Progenitor cell of endocrine pancreas (in vitro differentiated cells): ENCODE data around the gene FHDC1. TPM values are rescaled to one million over a fixed set of nuclear protein-coding genes. Genes with fewer than 3 reads are reported as not detected.

Experiments used
- DNase-seq: peaks from one replicate; pipeline ENCODE4 v3.0.0; 2021; ENCODE audit warnings: low spot score; ENCODE audit not compliant: unreplicated experiment
- H3K27ac Mint-ChIP-seq: 2 replicates; pipeline ENCODE4 v1.8.0; 2021; ENCODE audit warnings: mild to moderate bottlenecking, moderate library complexity, mixed read lengths
- H3K27me3 Mint-ChIP-seq: 2 replicates; pipeline ENCODE4 v1.8.0; 2021; ENCODE audit warnings: mixed read lengths
- H3K36me3 Mint-ChIP-seq: 2 replicates; pipeline ENCODE4 v1.8.0; 2022; ENCODE audit warnings: mixed read lengths; ENCODE audit not compliant: insufficient read depth
- H3K4me1 Mint-ChIP-seq: 2 replicates; pipeline ENCODE4 v1.8.0; 2021; ENCODE audit warnings: low read depth, mixed read lengths
- H3K4me3 Mint-ChIP-seq: 2 replicates; pipeline ENCODE4 v1.8.0; 2021; ENCODE audit warnings: low read depth, mild to moderate bottlenecking, moderate library complexity, mixed read lengths
- H3K9me3 Mint-ChIP-seq: 2 replicates; pipeline ENCODE4 v1.8.0; 2021; ENCODE audit warnings: low read depth, mixed read lengths
- total RNA-seq: library from RNA; stranded (reverse); gene quantifications from 2 replicates; pipeline ENCODE4 v1.2.1, GENCODE V29; 2021
- TF ChIP-seq, protein P1 (sequence below): fragments of 200-600 bp; sonication (generic); IDR thresholded peaks from one replicate; pipeline ENCODE4 v1.5.0; 2021; ENCODE audit warnings: antibody characterized with exemption, mild to moderate bottlenecking; ENCODE audit not compliant: unreplicated experiment

FHDC1 gene
- total RNA-seq, 1 donor from 2014 or later: 11.6 TPM

DNA sequence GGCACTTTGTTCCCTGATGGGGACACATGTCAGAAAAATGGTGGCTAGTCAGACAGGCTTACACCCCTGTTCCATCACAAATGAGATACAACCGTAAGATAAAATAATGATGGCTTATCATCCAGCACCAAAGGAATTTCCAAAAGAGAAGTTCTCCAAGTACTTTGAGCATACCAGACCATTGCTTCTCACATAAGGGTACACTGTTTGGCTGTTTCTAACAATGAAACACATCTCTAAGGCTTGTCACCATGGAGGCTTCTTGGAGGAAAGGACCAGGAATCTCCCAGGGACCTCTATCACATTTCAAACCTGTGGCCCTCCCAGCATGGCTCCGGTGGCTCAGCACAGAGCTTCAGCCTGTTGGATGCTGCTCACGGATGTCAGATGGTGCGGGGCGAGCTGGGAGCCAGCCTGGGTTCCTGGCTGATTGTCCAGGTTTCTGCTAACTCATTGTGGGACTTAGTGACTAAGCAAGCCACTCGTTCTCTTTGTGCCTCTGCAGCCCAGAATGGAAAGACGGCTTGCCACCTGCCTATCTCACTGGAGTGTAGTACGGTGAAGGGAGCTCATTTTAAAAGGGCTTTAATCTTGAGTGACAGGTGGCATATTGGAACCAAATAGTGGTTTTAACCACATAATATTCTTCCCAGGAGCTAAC is 54.5 kb downstream of the FHDC1 start:
- TF ChIP-seq, protein P1, sequence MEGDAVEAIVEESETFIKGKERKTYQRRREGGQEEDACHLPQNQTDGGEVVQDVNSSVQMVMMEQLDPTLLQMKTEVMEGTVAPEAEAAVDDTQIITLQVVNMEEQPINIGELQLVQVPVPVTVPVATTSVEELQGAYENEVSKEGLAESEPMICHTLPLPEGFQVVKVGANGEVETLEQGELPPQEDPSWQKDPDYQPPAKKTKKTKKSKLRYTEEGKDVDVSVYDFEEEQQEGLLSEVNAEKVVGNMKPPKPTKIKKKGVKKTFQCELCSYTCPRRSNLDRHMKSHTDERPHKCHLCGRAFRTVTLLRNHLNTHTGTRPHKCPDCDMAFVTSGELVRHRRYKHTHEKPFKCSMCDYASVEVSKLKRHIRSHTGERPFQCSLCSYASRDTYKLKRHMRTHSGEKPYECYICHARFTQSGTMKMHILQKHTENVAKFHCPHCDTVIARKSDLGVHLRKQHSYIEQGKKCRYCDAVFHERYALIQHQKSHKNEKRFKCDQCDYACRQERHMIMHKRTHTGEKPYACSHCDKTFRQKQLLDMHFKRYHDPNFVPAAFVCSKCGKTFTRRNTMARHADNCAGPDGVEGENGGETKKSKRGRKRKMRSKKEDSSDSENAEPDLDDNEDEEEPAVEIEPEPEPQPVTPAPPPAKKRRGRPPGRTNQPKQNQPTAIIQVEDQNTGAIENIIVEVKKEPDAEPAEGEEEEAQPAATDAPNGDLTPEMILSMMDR: no peak
- Mint-ChIP-seq H3K9me3 (no peaks in the 10 kb centered on the region), H3K4me3 (no peak overlapping the region)

DNA sequence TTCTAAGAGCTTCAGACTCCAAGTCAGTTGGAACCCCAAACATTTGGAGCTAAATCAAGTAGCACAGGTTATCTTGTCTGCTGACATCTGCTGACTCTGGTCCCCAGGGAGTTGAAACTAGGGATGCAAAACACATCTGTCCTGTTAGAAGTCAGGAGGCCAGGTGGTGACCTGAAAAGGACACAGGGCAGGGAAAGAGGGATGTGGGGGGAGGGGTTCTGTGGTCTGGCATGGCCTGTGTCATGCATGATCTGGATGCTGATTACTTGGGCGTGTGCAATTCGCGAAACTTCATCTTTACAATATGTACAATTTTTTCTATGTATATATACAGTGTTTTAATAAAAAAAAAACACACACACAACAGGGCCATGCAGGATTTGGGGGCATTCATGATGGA is 55.3 kb downstream of the FHDC1 start:
- no peak for DNase-seq
- Mint-ChIP-seq H3K4me1 (peaks cover 12% of the 10 kb centered on the region), H3K36me3 (no peaks in the 10 kb centered on the region), H3K27me3 (no peaks in the 10 kb centered on the region), H3K27ac (no peak overlapping the region), H3K9me3 (no peaks in the 10 kb centered on the region), H3K4me3 (no peak overlapping the region)
- TF ChIP-seq, protein P1: no peak

More for the DNA sequence above, 54.5 kb downstream of the FHDC1 start:
- Mint-ChIP-seq H3K27ac (no peak overlapping the region), H3K4me1 (peaks cover 4% of the 10 kb centered on the region), H3K36me3 (no peaks in the 10 kb centered on the region), H3K27me3 (no peaks in the 10 kb centered on the region)
- DNase-seq: no peak

DNA sequence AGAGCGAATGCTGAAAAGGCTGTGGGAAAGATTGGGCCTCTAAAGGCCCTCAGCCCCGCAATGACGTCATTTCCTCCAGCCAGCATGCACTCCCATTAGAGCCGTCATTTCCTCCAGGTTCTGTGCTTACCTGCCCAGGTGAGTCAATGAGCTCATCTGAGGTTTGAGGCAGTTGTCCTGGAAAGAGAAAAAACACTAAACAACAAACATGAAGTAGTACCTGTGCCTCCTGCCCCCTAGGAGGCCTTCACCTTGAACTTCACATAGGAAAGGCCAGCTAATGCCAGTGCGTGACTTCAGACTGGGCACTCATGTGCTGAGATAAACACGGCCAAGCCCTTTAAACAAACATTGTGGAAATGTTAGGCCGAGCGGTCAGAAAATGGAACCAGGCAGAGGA is 55.9 kb downstream of the FHDC1 start:
- Mint-ChIP-seq H3K27ac (no peak overlapping the region), H3K9me3 (no peaks in the 10 kb centered on the region), H3K4me3 (no peak overlapping the region), H3K4me1 (peaks cover 17% of the 10 kb centered on the region), H3K36me3 (no peaks in the 10 kb centered on the region), H3K27me3 (no peaks in the 10 kb centered on the region)
- TF ChIP-seq, protein P1: no peak
- DNase-seq: no peak

DNA sequence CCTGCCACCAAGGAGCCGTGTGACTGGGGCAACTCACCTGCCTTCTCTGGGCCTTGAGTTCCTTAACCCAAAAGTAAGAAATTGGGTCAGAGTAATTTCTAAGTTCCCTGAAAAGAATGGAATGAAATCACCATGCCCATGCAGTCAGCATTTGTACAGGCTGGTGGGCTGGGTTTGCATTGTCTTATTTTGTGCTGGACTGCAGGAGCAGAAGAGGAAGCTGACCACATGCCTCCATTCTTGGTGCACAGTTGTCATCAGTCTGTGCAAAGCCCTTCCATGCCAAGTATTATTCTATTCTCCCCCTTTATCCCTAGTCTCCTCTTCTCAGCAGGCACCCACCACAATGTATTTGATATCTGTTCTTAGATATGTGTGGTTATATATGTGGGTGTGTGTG is 56.3 kb downstream of the FHDC1 start:
- Mint-ChIP-seq H3K27ac (no peak overlapping the region), H3K4me1 (peaks cover 17% of the 10 kb centered on the region), H3K4me3 (no peak overlapping the region), H3K36me3 (no peaks in the 10 kb centered on the region), H3K27me3 (no peaks in the 10 kb centered on the region), H3K9me3 (no peaks in the 10 kb centered on the region)
- no peak for DNase-seq
- TF ChIP-seq, protein P1: no peak

DNA sequence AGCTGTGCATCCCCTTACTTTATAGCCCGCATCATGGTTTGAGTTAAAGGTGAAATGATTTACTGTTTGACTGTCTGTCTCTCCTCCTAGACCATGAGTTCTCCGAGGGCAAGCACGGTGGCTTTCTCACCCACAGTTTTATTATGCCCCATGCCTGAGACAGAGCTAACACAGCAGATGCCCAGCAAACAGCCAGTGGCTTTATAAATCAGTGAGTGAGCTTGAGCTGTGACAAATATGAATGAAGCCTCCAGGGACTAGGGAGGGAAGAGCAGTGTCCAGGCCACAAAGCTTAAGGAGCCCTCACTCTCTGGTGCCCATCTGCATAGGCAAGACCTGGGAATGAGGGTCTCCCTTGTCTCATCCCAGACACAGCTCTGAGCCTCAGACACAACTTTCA is 57.9 kb downstream of the FHDC1 start:
- no peaks in the 10 kb centered on the region for H3K9me3 Mint-ChIP-seq
- DNase-seq: no peak
- TF ChIP-seq, protein P1: no peak
- no peak overlapping the region for H3K4me3 Mint-ChIP-seq
- no peak overlapping the region for H3K27ac Mint-ChIP-seq
- H3K36me3 Mint-ChIP-seq: no peaks in the 10 kb centered on the region
- H3K27me3 Mint-ChIP-seq: no peaks in the 10 kb centered on the region
- H3K4me1 Mint-ChIP-seq: peaks cover 21% of the 10 kb centered on the region
